ENCODE measurements around the gene PHF14. TPM values are rescaled to one million over a fixed set of nuclear protein-coding genes. Genes with fewer than 3 reads are reported as not detected.
"Not testable (repeated sequence)": the region's sequence is repeated elsewhere in the genome, so short reads cannot be mapped to it uniquely, and the experiment has no call there.

PHF14 gene
- total RNA-seq, 4 donors from 2014 or later, result 23.9 to 72.7 (median 27.5) TPM

GRCh38 chr7:10952588-10952987 lies 21.1 kb upstream of the PHF14 start:
- H3K9me3 ChIP-seq, result no peaks in the 10 kb centered on the region
- TF ChIP-seq POLR2AphosphoS5 (IDR thresholded peaks at IDR 0.05), result no peak
- TF ChIP-seq CTCF (IDR thresholded peaks at IDR 0.05), result no peak
- TF ChIP-seq EP300 (IDR thresholded peaks at IDR 0.05), result no peak
- TF ChIP-seq POLR2A (IDR thresholded peaks at IDR 0.05), result no peak
- H3K4me1 ChIP-seq, result no peaks in the 10 kb centered on the region
- H3K4me3 ChIP-seq, result no peak overlapping the region
- peaks cover 4% of the 10 kb centered on the region for H3K27me3 ChIP-seq
- H3K27ac ChIP-seq, result no peak overlapping the region
- no peaks in the 10 kb centered on the region for H3K36me3 ChIP-seq
- no peak for DNase-seq (ENCODE audit: low spot score in 2 of 2)

DNA sequence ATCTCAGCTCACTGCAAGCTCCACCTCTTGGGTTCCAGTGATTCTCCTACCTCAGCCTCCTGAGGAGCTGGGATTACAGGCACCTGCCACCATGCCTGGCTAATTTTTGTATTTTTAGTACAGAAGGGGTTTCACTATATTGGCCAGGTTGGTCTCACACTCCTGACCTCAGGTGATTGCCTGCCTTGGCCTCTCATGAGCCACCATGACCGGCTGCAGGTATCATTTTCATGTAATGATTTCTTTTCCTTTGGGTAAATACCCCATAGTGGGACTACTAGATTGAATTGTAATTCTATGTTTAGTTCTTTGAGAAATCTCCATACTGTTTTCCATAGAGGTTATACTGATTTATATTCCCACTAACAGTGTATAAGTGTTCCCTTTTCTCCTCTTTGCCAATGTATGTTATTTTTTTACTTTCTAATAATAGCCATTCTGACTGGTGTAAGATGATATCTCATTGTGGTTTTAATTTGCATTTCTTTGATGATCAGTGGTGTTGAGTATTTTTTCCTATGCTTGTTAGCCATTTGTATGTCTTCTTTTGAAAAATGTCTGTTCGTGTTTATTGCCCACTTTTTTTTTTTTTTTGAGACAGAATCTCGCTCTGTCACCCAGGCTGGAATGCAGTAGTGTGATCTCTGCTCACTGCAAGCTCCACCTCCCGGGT lies 20.5 kb upstream of the PHF14 start:
- DNase-seq (ENCODE audit: low spot score in 2 of 2); H3K4me3 ChIP-seq; H3K27me3 ChIP-seq; H3K9me3 ChIP-seq; H3K4me1 ChIP-seq; H3K36me3 ChIP-seq; H3K27ac ChIP-seq: not testable (repeated sequence)
- 78% methylated on average over 4 of the region's 4 CpGs for WGBS

DNA sequence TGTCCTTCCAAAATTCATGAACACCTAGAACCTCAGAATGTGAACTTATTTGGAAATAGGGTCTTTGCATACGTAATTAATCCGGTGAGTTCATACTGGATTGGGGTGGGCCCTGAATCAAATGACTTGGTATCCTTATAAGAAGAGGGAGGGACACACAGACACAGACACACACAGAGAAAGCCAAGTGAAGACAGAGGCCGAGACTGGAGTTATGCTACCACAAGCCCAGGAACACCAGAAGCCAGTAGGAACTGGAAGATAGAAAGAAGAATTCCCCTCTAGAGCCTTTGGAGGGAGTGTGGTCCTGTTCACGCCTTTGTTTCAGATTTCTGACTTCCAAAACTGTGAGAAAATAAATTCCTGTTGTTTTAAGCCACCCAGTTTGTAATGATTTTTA lies 17.1 kb upstream of the PHF14 start:
- H3K4me1 ChIP-seq, result no peaks in the 10 kb centered on the region
- no peaks in the 10 kb centered on the region for H3K9me3 ChIP-seq
- TF ChIP-seq EP300 (IDR thresholded peaks at IDR 0.05) (no peak), POLR2AphosphoS5 (IDR thresholded peaks at IDR 0.05) (no peak), POLR2A (IDR thresholded peaks at IDR 0.05) (no peak), CTCF (IDR thresholded peaks at IDR 0.05) (no peak)
- no peak overlapping the region for H3K27ac ChIP-seq
- H3K4me3 ChIP-seq, result no peak overlapping the region
- DNase-seq (ENCODE audit: low spot score in 2 of 2), result no peak
- WGBS, result 90% methylated on average over 4 of the region's 4 CpGs
- no peaks in the 10 kb centered on the region for H3K36me3 ChIP-seq
- peaks cover 2% of the 10 kb centered on the region for H3K27me3 ChIP-seq

DNA sequence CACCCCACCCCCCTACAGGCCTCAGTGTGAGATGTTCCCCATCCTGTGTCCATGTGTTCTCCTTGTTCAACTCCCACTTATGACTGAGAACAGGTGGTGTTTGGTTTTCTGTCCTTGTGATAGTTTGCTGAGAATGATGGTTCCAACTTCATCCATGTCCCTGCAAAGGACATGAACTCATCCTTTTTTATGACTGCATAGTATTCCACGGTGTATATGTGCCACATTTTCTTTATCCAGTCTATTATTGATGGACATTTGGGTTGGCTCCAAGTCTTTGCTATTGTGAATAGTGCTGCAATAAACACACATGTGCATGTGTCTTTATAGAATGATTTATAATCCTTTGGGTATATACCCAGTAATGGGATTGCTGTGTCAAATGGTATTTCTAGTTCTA lies 13.4 kb upstream of the PHF14 start:
- not testable (repeated sequence) for H3K4me1 ChIP-seq; H3K4me3 ChIP-seq; H3K36me3 ChIP-seq; H3K27me3 ChIP-seq; H3K27ac ChIP-seq; H3K9me3 ChIP-seq; DNase-seq (ENCODE audit: low spot score in 2 of 2)
- WGBS, result 88% methylated on average over 1 of the region's 1 CpG

- DNase-seq (ENCODE audit: low spot score in 2 of 2); H3K27ac ChIP-seq; H3K4me1 ChIP-seq; H3K4me3 ChIP-seq; H3K36me3 ChIP-seq; H3K9me3 ChIP-seq: not testable (repeated sequence)
- peaks cover 10% of the 10 kb centered on the region for H3K27me3 ChIP-seq
- WGBS, result 97% methylated on average over 4 of the region's 4 CpGs
Measured at GRCh38 chr7:10965016-10965415, 8.7 kb upstream of the PHF14 start.

DNA sequence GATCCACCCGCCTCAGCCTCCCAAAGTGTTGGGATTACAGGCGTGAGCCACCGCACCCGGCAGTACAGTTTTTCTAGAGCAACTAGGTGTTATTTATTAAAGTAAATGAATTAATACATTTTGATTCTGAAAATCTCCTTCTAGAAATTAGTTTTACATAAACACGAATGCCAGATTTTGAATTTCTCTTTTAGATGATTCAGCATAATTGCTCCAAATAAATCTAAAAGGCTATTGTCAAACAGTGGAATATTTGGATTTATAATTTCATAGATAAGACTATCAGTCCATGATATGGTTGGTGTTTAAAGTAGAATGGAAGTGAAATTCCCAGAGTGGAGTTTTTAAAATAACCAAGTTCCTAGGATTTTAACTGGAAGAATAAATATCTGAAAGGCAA lies 1.5 kb upstream of the PHF14 start:
- no peak overlapping the region for H3K27ac ChIP-seq
- H3K27me3 ChIP-seq, result peaks cover 2% of the 10 kb centered on the region
- no peak for TF ChIP-seq POLR2A (IDR thresholded peaks at IDR 0.05)
- no peak for TF ChIP-seq CTCF (IDR thresholded peaks at IDR 0.05)
- TF ChIP-seq POLR2AphosphoS5 (IDR thresholded peaks at IDR 0.05), result no peak
- no peak for TF ChIP-seq EP300 (IDR thresholded peaks at IDR 0.05)
- no peaks in the 10 kb centered on the region for H3K36me3 ChIP-seq
- WGBS, result 95% methylated on average over 5 of the region's 5 CpGs
- H3K9me3 ChIP-seq, result no peaks in the 10 kb centered on the region
- H3K4me1 ChIP-seq, result peaks cover 10% of the 10 kb centered on the region
- DNase-seq (ENCODE audit: low spot score in 2 of 2), result no peak
- H3K4me3 ChIP-seq, result no peak overlapping the region
